Measurements from ENCODE around the gene OR4K5. TPM values are rescaled to one million over a fixed set of nuclear protein-coding genes. Genes with fewer than 3 reads are reported as not detected.

OR4K5 gene, protein sequence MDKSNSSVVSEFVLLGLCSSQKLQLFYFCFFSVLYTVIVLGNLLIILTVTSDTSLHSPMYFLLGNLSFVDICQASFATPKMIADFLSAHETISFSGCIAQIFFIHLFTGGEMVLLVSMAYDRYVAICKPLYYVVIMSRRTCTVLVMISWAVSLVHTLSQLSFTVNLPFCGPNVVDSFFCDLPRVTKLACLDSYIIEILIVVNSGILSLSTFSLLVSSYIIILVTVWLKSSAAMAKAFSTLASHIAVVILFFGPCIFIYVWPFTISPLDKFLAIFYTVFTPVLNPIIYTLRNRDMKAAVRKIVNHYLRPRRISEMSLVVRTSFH
- total RNA-seq, result not detected
- long read RNA-seq, result 0 reads

- Histone ChIP-seq H3K36me3 (no peaks in the 10 kb centered on the region), H3K27ac (no peak within 1 kb of the TSS), H3K4me3 (no peak within 1 kb of the TSS), H3K9me3 (no peaks in the 10 kb centered on the region), H3K27me3 (no peaks in the 10 kb centered on the region), H3K4me1 (no peaks in the 10 kb centered on the region)
- TF ChIP-seq POLR2A (IDR thresholded peaks at IDR 0.05), result no peak
- TF ChIP-seq, protein P1, sequence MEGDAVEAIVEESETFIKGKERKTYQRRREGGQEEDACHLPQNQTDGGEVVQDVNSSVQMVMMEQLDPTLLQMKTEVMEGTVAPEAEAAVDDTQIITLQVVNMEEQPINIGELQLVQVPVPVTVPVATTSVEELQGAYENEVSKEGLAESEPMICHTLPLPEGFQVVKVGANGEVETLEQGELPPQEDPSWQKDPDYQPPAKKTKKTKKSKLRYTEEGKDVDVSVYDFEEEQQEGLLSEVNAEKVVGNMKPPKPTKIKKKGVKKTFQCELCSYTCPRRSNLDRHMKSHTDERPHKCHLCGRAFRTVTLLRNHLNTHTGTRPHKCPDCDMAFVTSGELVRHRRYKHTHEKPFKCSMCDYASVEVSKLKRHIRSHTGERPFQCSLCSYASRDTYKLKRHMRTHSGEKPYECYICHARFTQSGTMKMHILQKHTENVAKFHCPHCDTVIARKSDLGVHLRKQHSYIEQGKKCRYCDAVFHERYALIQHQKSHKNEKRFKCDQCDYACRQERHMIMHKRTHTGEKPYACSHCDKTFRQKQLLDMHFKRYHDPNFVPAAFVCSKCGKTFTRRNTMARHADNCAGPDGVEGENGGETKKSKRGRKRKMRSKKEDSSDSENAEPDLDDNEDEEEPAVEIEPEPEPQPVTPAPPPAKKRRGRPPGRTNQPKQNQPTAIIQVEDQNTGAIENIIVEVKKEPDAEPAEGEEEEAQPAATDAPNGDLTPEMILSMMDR (IDR thresholded peaks at IDR 0.05), result no peak
- intact Hi-C loops (cut with DNase I), result no loop called here
- ATAC-seq (no peak), DNase-seq (no peak)
Measured at GRCh38 chr14:19920021-19920657, at the start of gene OR4K5. Gene OR4K5, plus strand, starts transcription at chr14:19920607. Its CDS starts 0 bp downstream, at chr14:19920607.

GRCh38 chr14:19873178-19873577 lies 47.2 kb upstream of the OR4K5 start:
- ATAC-seq (no peak), DNase-seq (no peak)
- H3K27ac ChIP-seq, result no peak overlapping the region
- TF ChIP-seq, protein P1 (IDR thresholded peaks at IDR 0.05), result no peak
- no peak for TF ChIP-seq POLR2A (IDR thresholded peaks at IDR 0.05)
- no peaks in the 10 kb centered on the region for H3K9me3 ChIP-seq
- H3K4me1 ChIP-seq, result no peaks in the 10 kb centered on the region
- intact Hi-C loops (cut with DNase I), result no loop called here
- no peaks in the 10 kb centered on the region for H3K36me3 ChIP-seq
- no peaks in the 10 kb centered on the region for H3K27me3 ChIP-seq
- H3K4me3 ChIP-seq, result no peak overlapping the region
- 32% methylated on average over 6 of the region's 6 CpGs for WGBS (ENCODE audit: insufficient coverage, low coverage, low lambda C conversion rate, missing lambda C conversion rate)

- WGBS (ENCODE audit: insufficient coverage, low coverage, low lambda C conversion rate, missing lambda C conversion rate), result 46% methylated on average over 2 of the region's 2 CpGs
- DNase-seq, result no peak
- no peak for ATAC-seq
- Histone ChIP-seq H3K4me3 (no peak within 1 kb of the TSS), H3K9me3 (no peaks in the 10 kb centered on the region), H3K36me3 (no peaks in the 10 kb centered on the region), H3K4me1 (no peaks in the 10 kb centered on the region), H3K27me3 (no peaks in the 10 kb centered on the region), H3K27ac (no peak within 1 kb of the TSS)
- intact Hi-C loops (cut with DNase I), result no loop called here
- TF ChIP-seq POLR2A (IDR thresholded peaks at IDR 0.05), result no peak
- TF ChIP-seq, protein P1 (IDR thresholded peaks at IDR 0.05), result no peak
Measured at GRCh38 chr14:19874842-19875241, 45.6 kb upstream of the OR4K5 start, which contains the start of gene OR4K2. Gene OR4K2, plus strand, starts transcription at chr14:19875142. Its CDS starts 1,126 bp downstream, at chr14:19876268.

- TF ChIP-seq POLR2A (IDR thresholded peaks at IDR 0.05), result no peak
- TF ChIP-seq, protein P1 (IDR thresholded peaks at IDR 0.05), result peak; percentile 29 to 75 (median 62)
- intact Hi-C loops (cut with DNase I), result no loop called here
- ATAC-seq (no peak), DNase-seq (no peak)
- no peak overlapping the region for H3K27ac ChIP-seq
- no peaks in the 10 kb centered on the region for H3K9me3 ChIP-seq
- no peaks in the 10 kb centered on the region for H3K27me3 ChIP-seq
- no peak overlapping the region for H3K4me3 ChIP-seq
- H3K4me1 ChIP-seq, result no peaks in the 10 kb centered on the region
- no peaks in the 10 kb centered on the region for H3K36me3 ChIP-seq
Measured at GRCh38 chr14:19878029-19878642, 42.3 kb upstream of the OR4K5 start.
